GM15510 (cell line): ENCODE measurements around the gene EGLN1.

Experiments used
- POLR2A ChIP-seq: IDR thresholded peaks from 3 replicates; pipeline ENCODE4 v1.6.1; 2011; ENCODE audit warnings: borderline replicate concordance; ENCODE audit not compliant: insufficient read length; ENCODE audit errors: extremely low read depth

Gene EGLN1

DNA sequence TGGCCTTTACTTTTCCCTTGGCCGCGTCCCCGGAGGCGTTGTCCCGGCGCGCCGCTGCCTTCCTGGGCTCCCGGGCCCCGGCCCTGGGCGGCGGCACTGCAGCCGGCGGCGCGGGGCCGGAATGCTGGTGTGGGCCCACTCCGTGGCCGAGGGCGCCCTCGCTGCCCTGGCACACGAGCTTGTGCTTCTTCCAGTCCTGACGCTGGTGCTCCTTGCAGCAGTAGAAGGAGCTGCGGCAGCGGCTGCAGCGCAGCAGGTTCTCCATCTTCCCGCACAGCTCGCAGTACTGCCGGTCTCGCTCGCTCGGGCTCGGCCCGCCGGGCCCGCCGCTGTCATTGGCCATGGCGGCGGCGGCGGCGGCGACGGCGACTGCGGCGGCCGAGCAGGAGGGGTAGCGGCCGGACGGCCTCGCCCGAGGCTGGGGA lies 529 bp downstream of the EGLN1 start:
- TF ChIP-seq POLR2A, result no peak

DNA sequence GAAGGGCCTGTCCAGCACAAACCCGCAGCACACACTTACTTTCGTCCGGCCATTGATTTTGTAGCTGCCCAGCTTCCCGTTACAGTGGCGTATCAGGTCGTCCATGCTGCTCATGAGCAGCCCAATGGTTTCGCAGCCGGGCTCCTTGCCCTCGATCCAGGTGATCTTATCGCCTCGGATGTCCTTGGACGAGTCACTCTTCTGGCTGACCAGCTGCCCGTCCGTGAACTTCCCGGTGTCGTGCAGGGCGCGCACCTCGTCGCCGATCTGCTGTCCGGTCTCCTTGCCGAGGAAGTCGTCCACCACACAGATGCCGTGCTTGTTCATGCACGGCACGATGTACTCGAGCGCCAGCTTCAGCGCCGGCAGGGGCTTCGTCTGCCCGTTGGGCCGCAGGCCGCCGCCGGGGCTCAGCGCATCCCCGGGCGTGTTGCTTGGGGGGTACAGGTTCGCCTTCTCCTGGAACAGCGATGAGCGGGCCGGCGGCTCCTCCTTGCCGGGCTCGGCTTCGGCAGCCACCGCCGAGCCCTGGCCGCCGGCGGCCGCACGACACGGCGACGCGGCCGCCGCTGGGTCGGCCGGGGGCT lies 1.0 kb downstream of the EGLN1 start:
- TF ChIP-seq POLR2A, result no peak

DNA sequence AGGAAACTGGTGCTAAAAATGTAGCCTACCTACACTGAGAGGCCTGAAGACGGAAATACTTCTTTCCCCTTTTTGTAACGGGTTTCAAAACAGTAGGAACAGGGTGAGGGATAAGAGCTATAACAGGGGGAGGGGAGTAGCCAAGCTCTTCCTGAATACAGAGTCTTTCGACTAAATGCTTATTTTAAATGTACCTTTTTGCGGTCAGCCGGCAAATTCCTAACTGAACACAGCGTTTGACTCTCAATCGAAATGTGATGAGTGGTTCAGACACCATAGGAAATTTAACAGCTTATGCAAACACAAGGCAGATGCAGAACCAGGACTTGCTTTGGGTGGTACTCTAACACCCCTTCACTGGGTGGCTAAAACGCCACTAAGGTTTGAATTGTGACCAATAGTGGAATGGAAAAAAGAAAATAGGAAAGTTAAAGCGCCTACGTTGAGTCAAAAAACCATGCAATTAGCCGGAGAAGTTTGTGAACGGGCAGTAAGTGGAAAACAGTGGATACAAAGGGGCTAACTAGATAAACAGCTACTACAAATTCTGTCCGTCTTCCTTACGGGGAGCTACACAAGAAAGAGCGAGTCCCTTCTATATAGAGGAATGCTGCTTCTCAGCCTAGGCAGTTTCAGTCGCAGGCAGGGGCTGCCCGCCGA lies 1.7 kb downstream of the EGLN1 start:
- TF ChIP-seq POLR2A, result no peak

DNA sequence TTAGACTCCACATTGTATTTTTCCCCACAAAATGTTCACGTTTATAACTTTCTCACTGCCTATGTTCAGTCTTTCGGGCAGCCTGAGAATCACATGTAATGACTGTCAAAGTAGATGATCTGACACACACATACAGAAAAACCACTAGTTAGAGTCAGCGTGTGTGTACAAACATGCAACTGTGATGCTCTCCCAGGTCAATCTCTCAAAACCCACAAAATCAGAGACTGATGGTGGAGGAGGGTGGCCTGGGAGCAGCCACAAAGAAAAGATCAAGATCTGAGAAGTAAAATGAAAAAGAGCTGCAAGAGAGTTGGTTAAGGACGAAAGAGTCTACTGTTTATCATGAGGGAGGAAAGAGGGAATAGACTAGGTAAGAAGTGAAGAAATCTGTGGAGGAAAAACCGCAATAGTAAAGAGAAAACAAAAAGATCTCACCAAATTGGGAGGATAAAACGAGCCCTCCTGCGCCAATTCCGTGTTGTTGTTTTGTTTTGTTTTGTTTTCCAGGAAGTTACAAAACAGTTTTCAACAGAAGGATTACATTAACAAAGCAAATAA lies 2.3 kb downstream of the EGLN1 start:
- no peak for TF ChIP-seq POLR2A

DNA sequence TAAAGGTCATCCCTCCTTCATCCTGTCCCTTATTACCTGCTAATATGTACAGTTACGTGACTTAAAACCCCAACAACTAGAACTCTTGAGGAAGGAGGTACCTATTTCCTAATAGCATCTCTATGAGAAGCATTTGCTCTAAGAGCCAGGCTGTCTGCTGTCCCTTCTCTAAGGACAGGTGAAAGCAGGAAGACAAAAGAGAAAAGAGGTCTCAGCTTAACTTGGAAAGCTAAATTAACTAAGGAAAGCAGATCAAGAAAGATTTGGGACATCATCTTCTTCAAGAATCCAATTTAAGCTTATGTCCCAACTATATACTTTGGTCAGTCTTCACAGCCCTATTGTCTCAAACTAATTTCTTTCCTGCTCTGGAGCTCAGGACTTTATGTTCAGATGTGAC lies 2.9 kb downstream of the EGLN1 start:
- no peak for TF ChIP-seq POLR2A

DNA sequence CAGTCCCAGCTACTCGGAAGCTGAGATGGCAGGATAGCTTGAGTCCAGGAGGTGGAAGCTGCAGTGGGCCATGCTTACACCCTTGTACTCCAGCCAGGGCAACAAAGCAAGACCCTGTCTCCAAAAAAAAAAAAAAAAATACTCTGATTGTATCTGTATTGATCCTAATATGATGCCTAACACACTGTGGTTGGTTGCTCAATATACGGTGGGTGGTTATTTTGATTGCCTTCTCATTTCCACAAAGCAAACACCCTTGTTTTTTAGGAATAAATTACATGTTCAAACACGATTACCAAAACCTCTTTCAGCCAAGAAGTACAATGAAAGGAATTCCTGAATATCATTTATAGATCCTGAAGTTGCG lies 3.4 kb downstream of the EGLN1 start:
- no peak for TF ChIP-seq POLR2A

DNA sequence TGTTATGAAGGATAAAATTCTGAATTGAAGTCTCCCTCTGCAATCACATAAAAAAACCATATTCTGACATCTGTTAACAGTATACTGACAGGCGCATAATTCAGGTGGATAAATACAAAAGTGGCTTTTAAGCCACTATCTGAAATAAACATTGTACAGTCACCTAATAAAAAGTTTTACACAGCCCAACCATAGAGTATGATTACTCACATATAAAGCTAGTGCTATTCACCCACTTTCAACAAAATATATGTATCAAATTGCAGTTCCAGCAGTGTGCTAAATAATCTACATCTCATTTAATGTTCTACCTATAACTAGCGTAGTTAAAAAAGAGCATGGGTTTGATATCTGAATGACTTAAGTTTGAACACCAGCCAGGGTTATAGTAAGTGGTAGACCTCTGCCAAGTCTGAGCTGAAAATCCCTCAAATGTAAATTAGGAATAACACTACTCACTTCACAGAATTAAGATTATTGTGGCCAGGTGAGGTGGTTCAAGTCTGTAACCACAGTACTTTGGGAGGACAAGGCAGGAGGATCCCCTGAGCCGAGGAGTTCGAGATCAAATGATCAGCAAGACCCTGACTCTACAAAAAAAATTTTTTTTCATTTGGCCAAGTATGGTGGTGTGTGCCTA lies 3.9 kb downstream of the EGLN1 start:
- no peak for TF ChIP-seq POLR2A

DNA sequence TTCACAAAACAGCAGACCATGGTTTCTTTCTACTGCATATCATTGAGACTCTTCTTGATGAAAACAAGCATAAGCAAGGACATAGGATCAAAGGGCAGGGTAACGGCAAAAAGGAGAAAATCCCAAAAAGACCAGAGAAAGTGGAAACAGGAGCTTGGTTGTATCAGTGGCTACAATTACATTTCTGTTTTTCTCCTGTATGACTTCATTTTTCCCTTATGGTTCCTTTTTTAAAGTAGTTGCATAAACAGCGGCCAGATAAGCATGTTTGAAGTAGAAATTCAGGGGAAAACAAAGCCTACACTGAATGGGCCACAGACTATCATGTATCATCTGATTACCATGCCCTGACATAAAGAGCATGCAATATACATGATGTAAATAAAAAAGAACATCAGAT lies 4.6 kb downstream of the EGLN1 start:
- TF ChIP-seq POLR2A, result no peak

DNA sequence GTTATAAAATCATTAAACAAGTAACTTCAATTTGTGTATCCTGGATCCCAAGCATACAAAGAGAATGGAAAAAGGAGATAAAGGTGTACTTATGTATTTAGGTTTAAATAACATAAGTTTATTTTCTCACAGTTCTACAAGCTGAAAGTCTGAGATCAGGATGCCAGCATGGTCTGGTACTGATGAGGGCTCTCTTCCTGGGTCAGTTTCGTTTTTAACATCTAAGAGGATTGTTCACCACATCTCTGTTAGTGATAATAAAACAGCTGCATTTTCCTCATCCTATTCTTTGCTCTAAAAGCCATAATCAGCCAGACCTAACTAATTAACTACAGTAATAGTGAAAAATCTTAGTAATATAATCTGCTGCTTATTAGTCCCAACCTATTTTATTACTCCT lies 5.2 kb downstream of the EGLN1 start:
- no peak for TF ChIP-seq POLR2A

DNA sequence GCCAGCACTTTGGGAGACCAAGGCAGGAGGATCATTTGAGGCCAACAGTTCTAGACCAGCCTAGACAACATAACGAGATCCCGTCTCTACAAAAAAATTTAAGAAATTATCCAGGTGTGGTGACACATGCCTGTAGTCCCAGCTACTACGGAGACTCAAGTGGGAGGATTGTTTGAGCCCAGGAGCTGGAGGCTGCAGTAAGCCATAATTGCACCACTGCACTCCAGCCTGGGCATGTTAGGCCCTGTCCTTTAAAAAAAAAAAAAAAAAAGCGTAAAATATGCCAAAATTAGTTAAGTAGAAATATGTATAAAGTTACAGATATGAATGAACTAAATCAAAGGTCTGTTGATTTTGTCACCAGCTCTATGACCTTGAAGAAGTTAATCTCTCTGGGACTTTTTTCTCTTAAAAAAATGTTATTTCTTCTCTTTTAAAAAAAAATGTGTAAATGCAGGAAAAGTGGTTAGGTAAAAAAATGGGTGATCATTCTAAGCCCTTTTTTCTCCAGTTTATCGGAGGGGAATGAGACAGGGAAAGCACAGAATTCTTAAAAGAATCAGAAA lies 7.0 kb downstream of the EGLN1 start:
- TF ChIP-seq POLR2A, result no peak

DNA sequence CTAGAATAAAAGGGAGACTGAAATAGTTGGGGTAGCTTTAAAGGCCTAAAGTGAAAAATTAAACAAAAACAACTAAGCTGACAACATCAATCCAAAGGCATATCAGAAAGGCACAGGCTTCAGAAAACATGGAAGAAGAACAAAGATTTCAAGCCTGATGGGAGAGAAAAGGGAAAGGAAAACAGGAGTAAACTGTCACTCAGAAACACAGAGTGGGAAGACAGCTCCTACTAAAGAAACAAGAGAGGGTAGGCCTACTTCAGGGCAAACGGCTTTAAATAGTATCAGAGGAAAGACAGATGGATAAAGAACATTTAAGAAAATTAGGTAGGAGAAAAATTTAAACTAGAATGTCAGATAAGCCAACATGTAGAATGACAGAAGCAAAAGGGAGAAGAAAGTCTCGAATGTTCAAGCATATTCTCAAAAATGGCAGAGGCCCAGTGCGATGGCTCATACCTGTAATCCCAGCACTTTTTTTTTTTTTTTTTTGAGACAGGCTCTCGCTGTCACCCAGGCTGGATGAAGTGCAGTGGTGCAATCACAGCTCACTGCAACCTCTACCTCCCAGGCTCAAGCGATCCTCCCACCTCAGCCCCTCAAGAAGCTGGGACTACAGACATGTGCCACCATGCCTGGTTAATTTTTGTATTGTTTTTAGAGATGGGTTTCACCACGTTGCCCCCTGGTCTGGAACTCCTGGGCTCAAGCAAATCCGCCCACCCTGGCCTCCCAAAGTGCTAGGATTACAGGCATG lies 7.6 kb downstream of the EGLN1 start:
- no peak for TF ChIP-seq POLR2A

DNA sequence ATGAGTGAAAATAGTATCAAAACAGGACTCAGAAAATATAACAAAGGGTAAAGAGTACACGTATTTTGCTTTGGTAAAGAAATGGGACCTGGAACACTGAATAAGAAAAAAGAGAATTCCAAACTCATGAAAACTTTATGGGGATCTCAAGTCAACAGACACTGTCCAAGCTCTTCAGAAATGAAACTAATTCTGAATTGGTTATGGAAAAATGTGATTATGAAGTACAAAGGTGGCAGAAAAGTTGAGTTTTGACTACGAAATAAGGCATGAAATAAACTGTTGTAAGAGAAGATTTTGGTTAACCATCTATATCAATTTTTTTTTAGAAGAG lies 8.4 kb downstream of the EGLN1 start:
- TF ChIP-seq POLR2A, result no peak

DNA sequence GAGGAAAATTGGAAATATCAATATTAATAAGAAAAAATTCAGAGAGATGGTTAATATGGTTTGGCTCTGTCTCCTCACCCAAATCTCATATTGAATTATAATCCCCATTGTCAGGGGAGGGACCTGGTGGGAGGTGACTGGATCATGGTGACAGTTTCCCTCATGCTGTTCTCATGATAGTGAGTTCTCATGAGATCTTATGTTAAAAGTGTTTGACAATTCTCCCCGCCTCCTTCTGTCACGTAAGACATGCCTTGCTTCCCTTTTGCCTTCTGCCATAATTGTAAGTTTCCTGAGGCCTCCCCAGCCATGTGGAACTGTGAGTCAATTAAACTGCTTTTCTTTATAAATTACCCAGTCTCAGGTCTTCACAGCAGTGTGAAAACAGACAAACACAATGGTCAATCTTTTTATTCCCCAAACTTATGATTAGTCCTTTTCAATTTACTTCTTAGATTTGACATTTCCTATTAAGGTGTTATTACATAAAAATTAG lies 11.0 kb downstream of the EGLN1 start:
- TF ChIP-seq POLR2A, result no peak

DNA sequence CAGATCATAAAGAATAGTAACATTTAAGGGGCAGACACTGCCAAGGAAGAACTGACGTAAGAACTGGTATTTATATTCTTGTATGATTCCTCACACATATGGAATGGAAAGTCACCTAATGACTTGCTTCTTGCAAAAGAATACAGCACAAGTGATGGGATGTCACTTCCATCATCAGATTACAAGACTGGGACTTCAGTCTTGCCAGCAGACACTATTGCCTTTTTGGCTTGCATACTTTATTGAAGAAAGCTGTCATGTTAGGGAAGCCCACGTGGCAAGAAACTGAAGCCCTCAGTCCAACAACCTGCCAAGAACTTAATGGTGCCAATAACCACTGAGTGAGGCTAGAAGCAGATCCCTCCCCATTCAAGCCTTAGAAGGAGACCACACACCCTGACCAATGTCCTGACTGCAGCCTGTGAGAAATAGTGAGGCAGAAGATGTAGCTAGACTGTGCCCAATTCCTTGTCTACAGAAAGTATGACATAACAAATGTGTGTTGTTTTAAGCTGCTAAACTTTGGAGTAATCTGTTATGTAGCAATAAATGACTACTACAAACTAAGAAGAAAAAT lies 12.0 kb downstream of the EGLN1 start:
- no peak for TF ChIP-seq POLR2A

DNA sequence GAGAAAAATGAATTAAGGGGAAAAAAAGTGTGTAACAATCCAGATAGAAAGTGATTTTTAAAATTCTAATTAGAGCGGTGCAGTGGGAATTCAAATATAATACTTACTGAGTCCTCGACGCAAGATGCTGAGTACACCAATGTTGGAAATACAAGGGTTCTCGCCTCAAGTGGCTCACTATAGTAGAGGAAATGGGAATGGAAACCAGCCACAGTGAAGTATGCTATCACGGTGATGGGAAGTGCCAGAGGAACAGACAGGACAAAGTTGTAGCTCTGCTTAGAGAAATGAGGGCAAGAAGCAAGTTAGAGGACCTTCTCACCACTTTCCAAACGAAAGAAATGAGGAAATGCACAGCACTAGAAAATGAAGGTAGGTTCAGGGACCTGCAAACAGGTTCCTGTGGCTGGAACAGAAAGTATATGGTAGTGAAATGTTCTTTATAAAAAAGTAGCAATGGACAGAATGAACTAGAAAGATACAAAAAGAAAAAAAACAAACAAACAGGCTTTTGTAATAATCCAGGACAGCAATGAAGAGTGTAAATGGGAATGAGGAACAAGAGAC lies 13.5 kb downstream of the EGLN1 start:
- no peak for TF ChIP-seq POLR2A
